Measurements from ENCODE around the gene ELP5. TPM values are rescaled to one million over a fixed set of nuclear protein-coding genes. Genes with fewer than 3 reads are reported as not detected.
A peak's percentile ranks its signal among the peaks of the same experiment; 100 is the strongest.

Gene ELP5
- total RNA-seq, 2 donors from 2014 or later: 34.4 to 77.9 TPM

DNA sequence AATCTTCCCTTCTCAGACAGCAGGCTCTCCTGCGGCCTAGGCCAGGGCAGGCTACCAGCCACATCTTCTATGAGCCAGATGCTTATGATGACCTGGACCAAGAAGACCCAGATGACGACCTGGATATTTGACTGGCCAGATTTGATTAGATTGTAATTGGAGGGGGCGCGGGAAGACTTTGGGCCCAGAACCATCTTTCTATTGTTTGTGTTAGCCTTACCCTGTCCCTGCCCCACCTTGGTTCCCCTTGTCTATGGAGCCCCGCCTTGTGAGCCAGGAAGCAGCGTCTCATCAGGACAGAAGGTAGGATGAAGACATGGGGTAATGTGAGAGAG lies 7.5 kb downstream of the ELP5 start:
- Histone ChIP-seq H3K9me3 (no peaks in the 10 kb centered on the region), H3K4me3 (peak overlapping the region; percentile 77), H3K36me3 (peaks cover 4% of the 10 kb centered on the region), H3K9ac (ENCODE audit: low read depth in 2 of 2, low read length in 2 of 2) (peak overlapping the region; percentile 13 to 96), H3K4me1 (no peaks in the 10 kb centered on the region), H3K27ac (peak overlapping the region; percentile 93), H3K27me3 (no peaks in the 10 kb centered on the region)
- DNase-seq: no peak
- intact Hi-C loops (cut with DNase I): no loop called here
- TF ChIP-seq, protein P1, sequence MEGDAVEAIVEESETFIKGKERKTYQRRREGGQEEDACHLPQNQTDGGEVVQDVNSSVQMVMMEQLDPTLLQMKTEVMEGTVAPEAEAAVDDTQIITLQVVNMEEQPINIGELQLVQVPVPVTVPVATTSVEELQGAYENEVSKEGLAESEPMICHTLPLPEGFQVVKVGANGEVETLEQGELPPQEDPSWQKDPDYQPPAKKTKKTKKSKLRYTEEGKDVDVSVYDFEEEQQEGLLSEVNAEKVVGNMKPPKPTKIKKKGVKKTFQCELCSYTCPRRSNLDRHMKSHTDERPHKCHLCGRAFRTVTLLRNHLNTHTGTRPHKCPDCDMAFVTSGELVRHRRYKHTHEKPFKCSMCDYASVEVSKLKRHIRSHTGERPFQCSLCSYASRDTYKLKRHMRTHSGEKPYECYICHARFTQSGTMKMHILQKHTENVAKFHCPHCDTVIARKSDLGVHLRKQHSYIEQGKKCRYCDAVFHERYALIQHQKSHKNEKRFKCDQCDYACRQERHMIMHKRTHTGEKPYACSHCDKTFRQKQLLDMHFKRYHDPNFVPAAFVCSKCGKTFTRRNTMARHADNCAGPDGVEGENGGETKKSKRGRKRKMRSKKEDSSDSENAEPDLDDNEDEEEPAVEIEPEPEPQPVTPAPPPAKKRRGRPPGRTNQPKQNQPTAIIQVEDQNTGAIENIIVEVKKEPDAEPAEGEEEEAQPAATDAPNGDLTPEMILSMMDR (IDR thresholded peaks at IDR 0.05): no peak

DNA sequence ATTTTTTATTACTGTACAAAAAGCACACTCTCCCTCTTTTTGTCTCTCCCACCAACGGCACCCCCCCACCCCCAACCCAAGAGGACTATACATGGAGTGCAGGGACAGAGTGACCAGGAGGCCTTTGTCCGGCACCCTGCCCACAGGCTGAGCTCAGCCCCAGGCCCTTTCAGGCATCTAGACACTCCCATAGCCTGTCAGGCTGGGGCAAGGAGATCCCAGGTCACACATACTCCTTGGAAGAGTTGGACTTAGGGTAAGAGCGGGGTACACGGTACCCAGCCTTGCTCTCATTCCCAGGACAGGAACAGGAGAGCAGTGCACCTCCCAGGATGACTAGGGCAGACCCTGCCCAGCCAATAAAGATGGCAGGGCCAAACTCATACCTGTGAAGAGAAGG lies 8.1 kb downstream of the ELP5 start:
- TF ChIP-seq, protein P1 (IDR thresholded peaks at IDR 0.05): no peak
- DNase-seq: no peak
- no peaks in the 10 kb centered on the region for H3K9me3 ChIP-seq
- H3K27ac ChIP-seq: peak overlapping the region; percentile 93
- H3K4me3 ChIP-seq: peak overlapping the region; percentile 77
- H3K27me3 ChIP-seq: no peaks in the 10 kb centered on the region
- H3K36me3 ChIP-seq: no peaks in the 10 kb centered on the region
- no peaks in the 10 kb centered on the region for H3K4me1 ChIP-seq
- H3K9ac ChIP-seq (ENCODE audit: low read depth in 2 of 2, low read length in 2 of 2): peak overlapping the region; percentile 80 to 96
- intact Hi-C loops (cut with DNase I): loop anchor here (5.0 kb wide), 1 partner anchor 37 kb away; no protein-coding TSS in a partner anchor

DNA sequence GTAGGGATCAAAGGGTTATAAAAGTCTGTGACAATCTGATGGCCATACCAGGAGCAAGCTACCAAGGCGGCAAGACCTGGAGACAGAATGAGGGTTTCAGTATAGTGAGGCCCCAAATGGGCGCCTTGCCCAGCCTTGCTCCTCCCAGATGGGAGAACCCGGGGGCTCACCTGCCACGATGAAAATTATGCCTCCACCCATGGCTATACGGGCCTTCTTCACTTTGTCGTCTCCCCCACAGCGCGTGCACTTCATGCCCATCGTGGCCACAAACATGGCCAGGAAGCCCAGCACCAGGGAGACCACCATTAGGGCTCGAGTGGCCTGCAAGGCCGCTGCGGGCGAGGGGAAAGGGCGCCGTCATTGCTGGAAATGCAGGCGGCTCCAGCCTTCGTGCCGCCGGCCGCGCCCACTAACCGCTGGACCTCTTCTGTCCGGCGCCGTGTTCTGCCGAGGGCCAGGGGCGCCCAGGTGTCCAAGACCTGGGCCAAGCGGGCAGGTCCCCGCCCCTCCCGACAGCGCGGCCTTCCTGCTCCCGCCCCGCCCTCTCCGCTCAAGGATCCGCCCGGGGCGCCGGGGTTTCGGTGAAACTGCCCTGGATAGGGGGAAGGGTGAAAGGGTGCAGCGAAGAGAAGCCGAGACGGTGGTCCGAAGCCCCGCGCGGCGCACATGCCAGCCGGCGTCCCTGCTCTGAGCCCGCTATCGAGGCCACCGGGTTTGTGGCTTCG lies 8.8 kb downstream of the ELP5 start:
- no peaks in the 10 kb centered on the region for H3K36me3 ChIP-seq
- DNase-seq: peak; percentile 86
- intact Hi-C loops (cut with DNase I): loop anchor here (5.0 kb wide), 1 partner anchor 36 kb away; no protein-coding TSS in a partner anchor
- H3K27ac ChIP-seq: peak overlapping the region; percentile 93
- H3K4me3 ChIP-seq: peak overlapping the region; percentile 77
- TF ChIP-seq, protein P1 (IDR thresholded peaks at IDR 0.05): no peak
- no peaks in the 10 kb centered on the region for H3K9me3 ChIP-seq
- H3K27me3 ChIP-seq: no peaks in the 10 kb centered on the region
- peak overlapping the region; percentile 80 to 96 for H3K9ac ChIP-seq (ENCODE audit: low read depth in 2 of 2, low read length in 2 of 2)
- H3K4me1 ChIP-seq: no peaks in the 10 kb centered on the region

DNA sequence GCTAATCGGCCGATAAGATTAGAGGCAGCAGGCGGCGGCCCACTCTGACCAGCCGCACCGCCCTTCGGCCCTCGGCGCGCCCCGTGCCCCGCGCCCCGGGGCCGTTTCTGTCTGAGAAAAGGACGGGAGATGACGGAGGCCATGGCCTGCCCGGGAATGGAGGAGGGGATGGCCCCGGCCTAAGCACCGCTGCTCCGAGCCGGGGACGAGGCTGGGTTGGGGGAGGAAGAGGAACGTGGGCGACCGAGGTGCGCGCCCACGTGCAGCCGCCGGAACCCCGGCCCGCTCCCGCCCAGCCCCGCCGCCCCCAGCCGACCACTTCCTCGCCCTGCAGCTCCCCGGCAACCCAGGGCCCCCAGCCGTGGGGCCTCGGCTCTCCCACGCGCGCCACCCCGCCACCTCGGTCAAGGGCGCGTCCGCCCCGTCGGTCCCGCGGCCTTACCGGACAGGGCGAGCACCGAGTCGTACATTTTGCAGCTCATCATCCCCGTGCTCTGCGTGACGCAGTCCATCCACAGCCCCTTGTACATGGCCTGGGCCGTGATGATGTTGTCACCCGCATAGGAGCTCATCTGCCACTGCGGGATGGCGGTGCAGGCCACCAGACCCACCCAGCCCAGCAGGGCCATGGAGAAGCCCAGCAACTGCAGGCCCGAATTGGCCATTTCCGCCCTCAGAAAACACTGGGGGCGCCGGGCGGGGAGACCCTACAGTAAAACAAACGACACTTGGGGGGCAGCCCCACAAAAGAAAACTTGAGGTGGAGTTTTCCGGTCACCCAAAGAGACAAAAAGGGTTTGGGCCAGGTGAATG lies 9.6 kb downstream of the ELP5 start:
- Histone ChIP-seq H3K4me3 (peak overlapping the region; percentile 77), H3K36me3 (no peaks in the 10 kb centered on the region), H3K27me3 (no peaks in the 10 kb centered on the region), H3K9ac (ENCODE audit: low read depth in 2 of 2, low read length in 2 of 2) (peak overlapping the region; percentile 80 to 96), H3K27ac (peak overlapping the region; percentile 93), H3K4me1 (no peaks in the 10 kb centered on the region), H3K9me3 (no peaks in the 10 kb centered on the region)
- TF ChIP-seq, protein P1 (IDR thresholded peaks at IDR 0.05): no peak
- DNase-seq: no peak
- intact Hi-C loops (cut with DNase I): loop anchor here (5.0 kb wide), 1 partner anchor 36 kb away; no protein-coding TSS in a partner anchor

DNA sequence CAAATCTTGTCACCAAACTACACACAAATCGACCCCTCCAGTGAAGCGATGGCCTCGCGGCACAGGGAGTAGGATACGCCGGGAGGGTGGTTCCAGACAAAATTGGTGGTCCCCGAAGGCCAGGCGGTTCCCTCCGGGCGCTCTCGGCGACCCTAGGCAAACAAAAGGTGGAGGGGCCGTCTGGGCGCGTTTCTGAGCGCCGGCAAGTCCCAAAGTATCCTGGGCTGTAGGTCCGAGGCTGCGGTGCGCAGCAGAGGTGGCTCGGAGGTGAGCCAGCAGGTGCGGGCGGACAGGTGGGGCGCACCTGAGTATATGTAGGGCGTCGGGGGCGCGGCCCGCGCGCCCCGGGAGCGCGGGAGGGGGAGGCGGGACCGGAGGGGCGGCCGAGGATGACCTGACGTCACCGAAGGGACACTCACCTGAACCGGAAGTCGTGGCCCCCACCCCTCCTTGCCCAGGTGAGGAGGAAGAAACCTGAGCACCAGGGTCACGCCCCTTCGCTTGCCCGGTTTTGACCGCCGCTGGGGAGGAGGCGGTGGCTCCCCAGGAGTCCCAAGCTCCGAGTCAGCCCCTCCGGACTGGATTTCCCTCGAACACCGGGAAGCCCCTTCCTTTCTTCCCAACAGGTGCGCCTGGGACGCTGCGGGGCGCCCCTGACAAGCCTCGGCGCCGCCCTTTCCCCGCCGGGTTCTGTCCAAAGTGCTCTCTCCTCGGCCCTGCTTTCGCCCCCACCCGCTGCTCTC lies 10.3 kb downstream of the ELP5 start, which contains the start of gene CLDN7:
CLDN7 (minus strand) TSS at position 287 of the 743 bp plus-strand sequence. CDS start 435 bp downstream, outside the sequence.
- Histone ChIP-seq H3K27ac (peak within 1 kb of the TSS; percentile 93), H3K27me3 (no peaks in the 10 kb centered on the region), H3K36me3 (no peaks in the 10 kb centered on the region), H3K4me3 (peak within 1 kb of the TSS; percentile 77), H3K4me1 (no peaks in the 10 kb centered on the region), H3K9ac (ENCODE audit: low read depth in 2 of 2, low read length in 2 of 2) (peak within 1 kb of the TSS; percentile 87 to 96), H3K9me3 (no peaks in the 10 kb centered on the region)
- intact Hi-C loops (cut with DNase I): loop anchor here (5.0 kb wide), 1 partner anchor 35 kb away; no protein-coding TSS in a partner anchor
- peak; percentile 96 for DNase-seq
- TF ChIP-seq, protein P1 (IDR thresholded peaks at IDR 0.05): no peak
